Lower leg skin (tissue), 3 donors: ENCODE data around the gene TACC3.

Experiments
- POLR2A ChIP-seq, 2 donors: fragments of 450-650 bp; IDR thresholded peaks; one replicate each; pipeline ENCODE4 v1.6.1; 2016 to 2017; ENCODE audit warnings: antibody characterized with exemption in 2 of 2, mild to moderate bottlenecking in 1 of 2, moderate library complexity in 1 of 2
- TF ChIP-seq, protein P1 (sequence below), 3 donors: fragments of 450-650 bp; IDR thresholded peaks; one replicate each; pipeline ENCODE4 v1.5.1; 2016; ENCODE audit warnings: antibody characterized with exemption in 3 of 3, mild to moderate bottlenecking in 3 of 3, moderate library complexity in 2 of 3

DNA sequence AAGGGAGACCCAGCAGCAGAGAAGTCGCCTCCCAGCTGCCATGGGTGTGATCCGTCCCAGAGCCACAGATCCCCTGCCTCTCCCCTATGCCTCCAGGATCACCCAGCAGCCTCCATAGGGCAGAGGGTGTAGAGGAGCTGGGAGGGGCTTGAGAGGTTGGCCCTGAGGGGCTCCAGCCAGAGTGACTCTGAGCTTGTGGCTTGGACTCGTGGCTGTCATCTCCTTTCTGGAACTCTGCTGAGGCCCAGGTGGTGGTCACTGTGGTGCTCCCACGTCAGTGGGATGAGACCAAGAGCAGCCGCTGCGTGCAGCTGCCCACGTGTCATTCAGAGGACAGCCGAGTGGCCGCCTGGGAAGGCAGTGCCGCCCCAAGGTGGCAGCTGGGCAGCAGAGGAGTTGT is 4.2 kb downstream of the TACC3 start:
- TF ChIP-seq, protein P1, sequence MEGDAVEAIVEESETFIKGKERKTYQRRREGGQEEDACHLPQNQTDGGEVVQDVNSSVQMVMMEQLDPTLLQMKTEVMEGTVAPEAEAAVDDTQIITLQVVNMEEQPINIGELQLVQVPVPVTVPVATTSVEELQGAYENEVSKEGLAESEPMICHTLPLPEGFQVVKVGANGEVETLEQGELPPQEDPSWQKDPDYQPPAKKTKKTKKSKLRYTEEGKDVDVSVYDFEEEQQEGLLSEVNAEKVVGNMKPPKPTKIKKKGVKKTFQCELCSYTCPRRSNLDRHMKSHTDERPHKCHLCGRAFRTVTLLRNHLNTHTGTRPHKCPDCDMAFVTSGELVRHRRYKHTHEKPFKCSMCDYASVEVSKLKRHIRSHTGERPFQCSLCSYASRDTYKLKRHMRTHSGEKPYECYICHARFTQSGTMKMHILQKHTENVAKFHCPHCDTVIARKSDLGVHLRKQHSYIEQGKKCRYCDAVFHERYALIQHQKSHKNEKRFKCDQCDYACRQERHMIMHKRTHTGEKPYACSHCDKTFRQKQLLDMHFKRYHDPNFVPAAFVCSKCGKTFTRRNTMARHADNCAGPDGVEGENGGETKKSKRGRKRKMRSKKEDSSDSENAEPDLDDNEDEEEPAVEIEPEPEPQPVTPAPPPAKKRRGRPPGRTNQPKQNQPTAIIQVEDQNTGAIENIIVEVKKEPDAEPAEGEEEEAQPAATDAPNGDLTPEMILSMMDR (IDR thresholded peaks at IDR 0.05): no peak
- TF ChIP-seq POLR2A (IDR thresholded peaks at IDR 0.05): no peak
